Skeletal muscle satellite cell (primary cell): ENCODE measurements around the gene ROR1.
A peak's percentile ranks its signal among the peaks of the same experiment; 100 is the strongest.

Source experiments
- H3K27me3 ChIP-seq: 2 replicates; pipeline ENCODE4 v1.7.0; 2013; ENCODE audit warnings: low read length; ENCODE audit not compliant: control insufficient read depth, insufficient read depth
- H3K36me3 ChIP-seq: 2 replicates; pipeline ENCODE4 v1.7.0; 2013; ENCODE audit warnings: mild to moderate bottlenecking, control low read depth, low read length; ENCODE audit not compliant: insufficient read depth
- H3K4me1 ChIP-seq: 2 replicates; pipeline ENCODE4 v1.7.0; 2013; ENCODE audit warnings: low read length; ENCODE audit not compliant: control insufficient read depth, insufficient read depth
- H3K4me2 ChIP-seq: 2 replicates; pipeline ENCODE4 v1.7.0; 2013; ENCODE audit warnings: mild to moderate bottlenecking, low read length
- H3K4me3 ChIP-seq: 2 replicates; pipeline ENCODE4 v1.7.0; 2013; ENCODE audit warnings: low read length
- H3K9ac ChIP-seq: 2 replicates; pipeline ENCODE4 v1.7.0; 2013; ENCODE audit warnings: mild to moderate bottlenecking, low read depth, low read length, moderate library complexity
- H3K9me3 ChIP-seq: replicated peaks from 2 replicates; pipeline ENCODE4 v1.7.0; 2013; ENCODE audit warnings: mild to moderate bottlenecking, control low read depth, low read length

Gene ROR1

DNA sequence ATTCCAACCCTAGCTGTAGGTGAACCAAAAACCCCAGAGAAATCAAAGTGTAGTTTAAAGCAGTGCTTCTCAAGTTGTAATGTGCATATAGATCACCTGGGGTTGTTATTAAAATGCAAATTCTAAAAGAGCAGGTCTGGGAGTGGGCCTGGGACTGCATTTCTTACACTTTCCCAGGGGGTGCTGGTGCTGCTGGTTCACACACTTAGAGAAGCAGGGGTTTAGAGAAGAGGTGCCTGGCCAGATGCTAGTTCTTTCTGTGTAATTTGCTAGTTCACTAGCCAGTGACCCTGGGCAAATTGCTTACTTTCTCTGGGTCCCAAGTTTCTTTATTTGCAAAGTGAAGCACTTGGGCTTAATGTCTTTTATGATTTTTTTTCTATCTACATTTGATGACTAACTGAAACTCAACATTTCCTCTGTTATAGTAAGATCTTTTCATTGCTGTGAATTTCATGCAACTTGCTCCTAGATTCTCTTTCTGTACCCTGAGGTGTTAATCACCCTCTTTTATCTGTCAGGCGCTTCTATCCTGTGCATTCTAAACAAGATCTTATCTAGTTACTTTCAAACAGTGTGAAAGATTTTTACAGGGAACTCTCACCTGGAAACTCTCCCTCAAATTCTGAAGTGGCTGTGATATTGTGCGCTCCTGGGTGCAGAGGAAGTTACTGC is 287.8 kb downstream of the ROR1 start:
- H3K4me2 ChIP-seq: no peak overlapping the region
- no peak overlapping the region for H3K4me3 ChIP-seq
- H3K9ac ChIP-seq: peak overlapping the region; percentile 30
- no peaks in the 10 kb centered on the region for H3K27me3 ChIP-seq
- H3K36me3 ChIP-seq: peaks cover 2% of the 10 kb centered on the region
- H3K4me1 ChIP-seq: peaks cover 55% of the 10 kb centered on the region
- H3K9me3 ChIP-seq: no peaks in the 10 kb centered on the region

- H3K4me2 ChIP-seq: peak overlapping the region; percentile 28
- peaks cover 2% of the 10 kb centered on the region for H3K36me3 ChIP-seq
- no peak overlapping the region for H3K4me3 ChIP-seq
- H3K27me3 ChIP-seq: no peaks in the 10 kb centered on the region
- H3K9me3 ChIP-seq: no peaks in the 10 kb centered on the region
- peak overlapping the region; percentile 67 for H3K9ac ChIP-seq
- H3K4me1 ChIP-seq: peaks cover 55% of the 10 kb centered on the region
Measured at GRCh38 chr1:64062529-64062928, 288.7 kb downstream of the ROR1 start.

DNA sequence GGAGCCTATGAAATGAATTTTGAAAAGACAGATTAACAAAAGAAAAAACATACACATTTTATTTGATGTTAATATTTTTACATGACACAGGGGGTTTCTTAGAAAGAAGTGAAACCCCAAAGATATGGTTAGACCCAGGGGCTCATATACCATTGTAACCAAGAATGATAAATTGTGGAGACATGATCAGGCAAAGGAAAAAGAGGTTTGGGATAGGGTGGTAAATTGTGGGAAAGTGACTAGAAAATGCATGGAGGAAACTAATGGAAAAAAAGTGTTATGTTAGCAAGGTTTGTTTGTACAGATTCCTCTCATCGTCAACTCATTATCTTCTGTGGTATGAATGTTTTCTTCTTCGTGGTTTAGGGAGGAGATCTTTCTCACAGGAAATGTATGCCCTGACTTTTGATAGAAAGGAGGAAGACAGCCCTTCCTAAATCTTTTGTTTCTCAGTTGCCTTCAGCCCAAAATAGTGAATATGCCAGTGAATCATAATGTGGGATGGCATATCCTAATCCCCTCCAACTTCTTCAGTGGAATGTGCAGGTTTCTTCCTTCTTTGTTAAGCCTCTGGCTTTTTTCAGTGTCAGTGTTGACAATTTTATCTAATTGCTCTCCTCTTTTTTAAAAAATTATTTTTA is 289.2 kb downstream of the ROR1 start:
- Histone ChIP-seq H3K27me3 (no peaks in the 10 kb centered on the region), H3K4me3 (no peak overlapping the region), H3K9ac (peak overlapping the region; percentile 67), H3K4me2 (peak overlapping the region; percentile 28), H3K9me3 (no peaks in the 10 kb centered on the region), H3K36me3 (peaks cover 2% of the 10 kb centered on the region), H3K4me1 (peaks cover 55% of the 10 kb centered on the region)

DNA sequence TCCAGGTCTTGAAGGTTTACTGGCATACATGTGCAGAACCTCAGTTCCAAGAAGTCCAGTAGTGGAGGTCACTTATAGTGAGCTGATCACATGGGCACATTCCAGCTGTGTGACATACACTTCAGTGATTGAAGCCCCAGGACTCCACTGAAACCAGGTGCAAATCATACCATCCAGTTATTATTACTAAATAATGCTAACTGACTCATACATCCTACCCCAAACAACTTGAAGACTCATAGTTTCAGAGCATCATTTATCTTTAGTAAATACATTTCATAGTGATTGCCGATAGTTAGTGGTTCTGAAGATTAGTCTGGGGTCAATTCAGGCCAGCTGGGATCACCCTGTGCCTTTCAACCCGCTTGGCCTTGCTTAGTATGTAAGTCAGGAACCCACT is 291.8 kb downstream of the ROR1 start:
- no peaks in the 10 kb centered on the region for H3K36me3 ChIP-seq
- H3K4me1 ChIP-seq: peaks cover 52% of the 10 kb centered on the region
- H3K4me3 ChIP-seq: no peak overlapping the region
- no peaks in the 10 kb centered on the region for H3K27me3 ChIP-seq
- no peak overlapping the region for H3K4me2 ChIP-seq
- H3K9ac ChIP-seq: no peak overlapping the region
- no peaks in the 10 kb centered on the region for H3K9me3 ChIP-seq

- no peaks in the 10 kb centered on the region for H3K27me3 ChIP-seq
- peak overlapping the region; percentile 2 for H3K4me2 ChIP-seq
- peak overlapping the region; percentile 34 for H3K9ac ChIP-seq
- H3K4me3 ChIP-seq: no peak overlapping the region
- peaks cover 23% of the 10 kb centered on the region for H3K4me1 ChIP-seq
- H3K36me3 ChIP-seq: no peaks in the 10 kb centered on the region
- no peaks in the 10 kb centered on the region for H3K9me3 ChIP-seq
Measured at GRCh38 chr1:64072089-64072793, 298.4 kb downstream of the ROR1 start.

DNA sequence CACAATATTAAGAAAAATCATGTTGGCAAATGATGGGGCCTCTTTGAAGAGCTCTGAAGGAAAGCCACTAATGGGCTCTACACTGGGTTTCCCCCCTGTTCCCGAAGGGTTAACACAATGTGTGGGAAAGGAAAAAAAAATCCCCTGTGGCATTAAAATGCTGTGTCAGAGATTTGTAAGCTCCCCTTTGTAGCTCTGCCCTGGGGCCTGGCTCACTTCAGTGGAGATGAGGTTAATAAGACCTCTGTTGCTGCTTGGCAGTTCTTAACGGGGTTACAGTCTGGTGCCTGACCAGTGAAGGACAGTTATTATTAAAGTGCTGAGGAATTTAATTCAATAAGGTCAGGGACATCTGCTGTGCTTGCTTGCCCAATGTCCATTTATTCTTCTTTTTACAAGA is 299.9 kb downstream of the ROR1 start:
- no peaks in the 10 kb centered on the region for H3K9me3 ChIP-seq
- no peaks in the 10 kb centered on the region for H3K27me3 ChIP-seq
- H3K4me3 ChIP-seq: no peak overlapping the region
- H3K4me2 ChIP-seq: no peak overlapping the region
- peaks cover 26% of the 10 kb centered on the region for H3K4me1 ChIP-seq
- no peaks in the 10 kb centered on the region for H3K36me3 ChIP-seq
- H3K9ac ChIP-seq: no peak overlapping the region

GRCh38 chr1:64074767-64075166 is 300.9 kb downstream of the ROR1 start:
- no peak overlapping the region for H3K4me3 ChIP-seq

DNA sequence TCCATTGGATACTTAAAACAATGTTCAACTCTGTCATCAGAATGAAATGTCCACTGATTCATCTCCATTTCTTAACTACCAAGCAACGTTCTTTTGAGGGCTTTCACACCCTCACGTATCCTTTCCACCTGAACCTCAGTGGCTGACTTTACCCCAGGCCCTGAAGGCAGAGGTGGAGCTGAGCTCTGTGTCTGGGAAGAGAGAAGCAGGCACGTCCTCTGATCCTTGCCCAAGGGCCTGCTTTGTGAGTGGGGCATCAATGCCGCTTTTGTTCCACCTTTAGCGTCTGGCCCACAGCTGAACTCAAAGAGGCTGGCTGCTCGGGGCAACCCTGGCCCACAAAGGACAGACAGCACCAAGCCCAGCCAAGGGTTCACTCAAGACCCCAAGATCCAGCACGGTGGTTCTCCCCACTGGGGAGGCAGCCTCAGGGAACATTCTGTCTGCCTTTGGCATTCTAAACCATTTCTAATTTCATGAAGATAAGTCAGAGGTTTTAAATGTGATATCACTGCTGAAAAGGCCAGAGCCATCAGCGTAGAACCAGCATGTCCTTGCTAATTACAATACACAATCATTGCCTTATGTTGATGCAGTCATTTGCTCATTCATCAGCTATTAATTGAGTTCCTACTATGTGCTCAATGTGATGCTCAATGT is 303.6 kb downstream of the ROR1 start:
- no peaks in the 10 kb centered on the region for H3K36me3 ChIP-seq
- no peaks in the 10 kb centered on the region for H3K9me3 ChIP-seq
- H3K4me1 ChIP-seq: peaks cover 21% of the 10 kb centered on the region
- no peaks in the 10 kb centered on the region for H3K27me3 ChIP-seq
- H3K9ac ChIP-seq: no peak overlapping the region
- no peak overlapping the region for H3K4me3 ChIP-seq
- H3K4me2 ChIP-seq: no peak overlapping the region

More at GRCh38 chr1:64074767-64075166, 300.9 kb downstream of the ROR1 start:
- Histone ChIP-seq H3K9ac (no peak overlapping the region), H3K4me2 (no peak overlapping the region), H3K4me1 (peaks cover 24% of the 10 kb centered on the region), H3K36me3 (no peaks in the 10 kb centered on the region), H3K27me3 (no peaks in the 10 kb centered on the region), H3K9me3 (no peaks in the 10 kb centered on the region)

GRCh38 chr1:64080941-64081562 is 307.2 kb downstream of the ROR1 start:
- Histone ChIP-seq H3K4me1 (peaks cover 28% of the 10 kb centered on the region), H3K4me3 (no peak overlapping the region)

GRCh38 chr1:64082459-64082858 is 308.6 kb downstream of the ROR1 start:
- H3K9ac ChIP-seq: no peak overlapping the region
- no peaks in the 10 kb centered on the region for H3K9me3 ChIP-seq
- H3K36me3 ChIP-seq: no peaks in the 10 kb centered on the region
- peak overlapping the region; percentile 63 for H3K4me2 ChIP-seq
- peaks cover 26% of the 10 kb centered on the region for H3K4me1 ChIP-seq
- no peak overlapping the region for H3K4me3 ChIP-seq
- no peaks in the 10 kb centered on the region for H3K27me3 ChIP-seq

More at GRCh38 chr1:64080941-64081562, 307.2 kb downstream of the ROR1 start:
- H3K9me3 ChIP-seq: no peaks in the 10 kb centered on the region
- H3K36me3 ChIP-seq: no peaks in the 10 kb centered on the region
- no peak overlapping the region for H3K9ac ChIP-seq
- H3K4me2 ChIP-seq: no peak overlapping the region
- H3K27me3 ChIP-seq: no peaks in the 10 kb centered on the region

DNA sequence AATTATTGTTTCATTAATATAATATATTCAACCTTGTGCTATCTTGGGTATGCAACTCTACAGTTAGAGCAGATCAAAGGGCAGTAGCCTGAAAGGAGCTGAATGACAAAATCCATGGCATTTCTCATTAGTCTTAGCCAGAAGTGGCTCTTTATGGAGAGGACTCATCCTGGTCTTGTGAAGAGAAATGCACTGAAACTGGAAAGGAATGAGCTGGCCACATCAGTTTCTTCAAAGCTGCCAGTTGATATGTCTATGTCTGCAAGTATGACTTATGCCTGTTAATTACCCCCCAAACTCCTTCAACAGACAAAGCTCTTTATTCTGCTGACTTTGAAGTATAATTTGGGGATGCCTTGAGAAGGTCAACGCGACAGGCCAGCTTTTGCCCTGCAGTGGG is 310.6 kb downstream of the ROR1 start:
- H3K4me3 ChIP-seq: no peak overlapping the region
- no peak overlapping the region for H3K4me2 ChIP-seq
- H3K9me3 ChIP-seq: no peaks in the 10 kb centered on the region
- no peaks in the 10 kb centered on the region for H3K36me3 ChIP-seq
- H3K9ac ChIP-seq: no peak overlapping the region
- H3K4me1 ChIP-seq: peaks cover 35% of the 10 kb centered on the region
- no peaks in the 10 kb centered on the region for H3K27me3 ChIP-seq
